HCEC 1CT (cell line): ENCODE measurements around the gene AAR2.

Source experiments
- DNase-seq: peaks from one replicate; pipeline ENCODE4 v3.0.0-alpha.2; 2017

AAR2 gene

DNA sequence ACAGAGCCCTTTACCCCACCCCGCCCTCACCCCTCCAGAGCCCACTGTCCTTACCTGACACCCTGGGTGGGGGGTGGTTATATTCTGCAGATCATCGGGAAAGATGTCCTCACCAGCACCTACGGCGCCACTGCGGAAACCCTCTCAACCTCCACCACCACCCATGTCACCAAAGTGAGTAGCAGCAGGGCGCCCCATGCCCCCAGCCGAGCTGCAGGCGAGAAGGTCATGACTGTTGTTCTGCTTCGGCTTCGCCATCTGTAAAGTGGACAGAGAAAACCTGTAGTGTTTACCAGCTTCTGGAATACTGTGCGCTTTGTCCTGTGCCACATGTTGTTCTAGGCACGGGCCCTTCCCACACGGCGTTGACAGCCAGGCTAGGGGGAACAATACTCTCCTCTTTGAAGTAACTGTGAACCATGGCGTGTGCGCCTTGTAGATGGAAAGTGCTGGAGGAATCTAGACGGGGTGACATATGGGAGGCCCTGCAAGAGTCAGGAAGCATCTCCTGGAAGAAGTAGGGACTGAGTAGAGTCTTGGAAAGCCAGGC, 16.5 kb upstream of the AAR2 start:
- DNase-seq = no peak

DNA sequence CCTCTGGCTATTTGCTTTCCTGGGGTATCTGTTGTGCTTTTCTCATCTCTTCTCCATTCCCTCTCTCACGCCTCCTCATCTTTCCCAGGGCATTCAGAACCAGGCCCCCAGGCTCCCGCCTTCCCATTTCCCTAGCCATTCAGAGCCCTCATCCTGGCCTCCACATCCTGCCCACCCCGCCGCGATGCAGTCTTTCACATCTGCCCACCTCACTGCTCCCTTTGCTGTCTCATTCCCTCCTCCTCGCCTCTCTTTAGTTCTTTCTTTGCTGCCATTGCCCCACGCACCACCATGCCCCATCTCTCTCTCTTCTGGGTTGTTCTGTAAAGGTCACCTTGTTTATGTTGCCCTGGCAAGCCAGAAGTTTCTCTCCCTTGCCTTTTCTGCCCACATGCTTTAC, 10.6 kb upstream of the AAR2 start:
- no peak for DNase-seq

DNA sequence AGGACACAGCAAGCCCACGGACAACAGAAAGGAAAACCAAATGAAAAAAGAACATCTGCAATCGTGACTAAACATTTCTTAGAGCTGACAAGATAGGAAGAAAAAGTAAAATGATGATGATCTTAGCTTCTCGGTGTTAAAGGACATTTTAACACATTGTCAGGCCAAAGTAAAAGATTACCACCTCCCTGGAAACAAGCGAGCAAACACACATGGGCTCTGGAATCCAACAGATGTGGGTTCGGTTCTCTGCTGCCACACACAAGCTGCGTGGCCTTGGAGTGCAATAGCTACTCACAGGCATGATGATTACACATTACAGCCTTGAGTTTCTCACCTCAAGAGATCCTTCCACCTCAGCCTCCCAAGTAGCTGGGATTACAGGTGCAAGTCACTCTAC, 7.5 kb upstream of the AAR2 start:
- no peak for DNase-seq

DNA sequence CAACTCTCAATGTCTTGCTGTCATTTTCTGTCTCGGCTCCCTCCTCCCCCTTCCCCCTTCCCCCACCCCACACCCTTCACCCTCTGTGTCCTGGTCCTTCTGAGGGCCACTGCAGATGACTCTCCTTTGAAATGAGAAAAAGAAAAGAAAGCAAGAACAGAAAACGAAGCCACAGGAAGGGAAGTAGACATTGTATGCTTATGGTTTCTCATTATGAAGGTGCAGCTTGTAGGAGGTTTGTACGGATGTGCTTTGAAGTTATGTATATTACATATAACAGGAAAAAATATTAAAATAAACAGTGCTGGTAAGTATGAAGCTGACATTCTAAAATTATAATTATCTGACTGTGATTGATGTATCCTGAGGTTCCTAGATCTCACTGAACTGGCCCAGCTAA, 6.3 kb upstream of the AAR2 start:
- no peak for DNase-seq

DNA sequence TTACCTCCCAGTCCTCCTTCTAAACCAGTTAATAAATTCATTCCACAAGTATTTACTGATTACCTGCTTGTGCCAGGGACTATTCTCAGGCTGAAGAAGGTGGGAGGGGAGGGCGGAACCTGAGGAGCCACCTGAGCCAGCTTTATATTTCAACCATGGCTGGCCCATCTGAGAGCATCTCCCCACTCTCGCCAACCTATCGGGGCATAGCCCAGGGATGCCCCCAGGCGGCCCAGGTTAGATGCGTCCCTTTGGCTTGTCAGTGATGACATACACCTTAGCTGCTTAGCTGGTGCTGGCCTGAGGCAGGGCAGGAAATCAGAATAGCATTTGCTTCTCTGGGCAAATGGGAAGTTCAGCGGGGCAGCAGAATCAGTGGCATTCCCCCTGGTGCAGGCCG, 4.9 kb upstream of the AAR2 start:
- DNase-seq = no peak

DNA sequence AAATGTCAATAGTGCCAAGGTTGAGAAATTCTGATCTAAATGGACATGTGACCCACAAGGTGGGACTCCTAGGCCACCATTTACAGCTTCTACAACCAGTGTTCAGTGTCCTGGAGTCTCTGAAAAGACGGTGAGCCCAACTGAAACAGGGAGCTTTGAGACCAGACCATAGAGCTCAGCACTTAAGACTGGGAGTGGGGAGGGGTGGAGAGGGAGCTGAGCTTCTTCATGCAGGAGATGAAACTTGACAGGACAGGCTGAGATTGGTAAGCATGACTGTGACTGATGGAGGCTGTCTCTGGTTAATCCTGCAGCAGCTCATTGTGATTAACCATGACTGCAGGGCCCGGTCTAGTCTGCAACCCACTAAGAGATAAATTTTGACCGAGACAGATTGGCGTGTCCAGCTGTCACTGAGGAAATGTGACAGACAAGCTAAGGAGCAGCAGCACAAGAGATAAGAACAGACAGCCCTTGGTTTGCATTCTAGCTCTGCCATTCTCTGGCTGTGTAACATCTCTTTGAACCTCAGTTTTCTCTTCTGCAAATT, 1.4 kb upstream of the AAR2 start:
- no peak for DNase-seq

DNA sequence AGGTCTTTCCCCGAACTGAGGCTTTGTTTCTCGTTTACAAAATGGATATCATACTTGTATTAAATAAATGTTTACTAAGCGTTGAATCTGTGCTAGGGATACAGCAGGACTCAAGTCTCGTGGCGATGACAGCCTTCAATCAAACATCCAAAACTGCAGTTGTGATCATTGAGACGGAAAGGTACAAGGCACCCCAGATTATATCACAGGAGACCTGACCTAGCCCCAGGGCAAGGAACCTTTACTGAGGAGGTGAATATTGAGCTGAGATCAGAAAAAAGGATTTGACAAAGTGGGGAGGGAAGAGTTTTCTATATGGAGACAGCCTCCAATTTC, 476 bp downstream of the AAR2 start:
- no peak for DNase-seq

DNA sequence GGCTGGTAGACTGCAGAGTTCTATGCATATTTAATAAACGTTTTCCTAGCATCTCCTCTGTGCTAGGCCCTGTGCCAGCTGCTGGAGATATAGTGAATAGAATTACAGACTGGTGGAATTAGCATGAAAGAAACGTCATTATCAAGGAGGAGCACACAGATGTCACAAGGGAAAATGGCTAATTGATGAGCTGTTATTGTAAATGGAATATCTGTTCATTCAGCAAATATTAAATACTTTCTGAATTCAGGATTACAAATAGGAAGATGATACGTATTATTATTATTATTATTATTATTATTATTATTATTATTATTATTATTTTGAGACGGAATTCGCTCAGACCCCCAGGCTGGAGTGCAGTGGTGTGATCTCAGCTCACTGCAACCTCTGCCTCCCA, 1.2 kb downstream of the AAR2 start:
- DNase-seq = no peak

DNA sequence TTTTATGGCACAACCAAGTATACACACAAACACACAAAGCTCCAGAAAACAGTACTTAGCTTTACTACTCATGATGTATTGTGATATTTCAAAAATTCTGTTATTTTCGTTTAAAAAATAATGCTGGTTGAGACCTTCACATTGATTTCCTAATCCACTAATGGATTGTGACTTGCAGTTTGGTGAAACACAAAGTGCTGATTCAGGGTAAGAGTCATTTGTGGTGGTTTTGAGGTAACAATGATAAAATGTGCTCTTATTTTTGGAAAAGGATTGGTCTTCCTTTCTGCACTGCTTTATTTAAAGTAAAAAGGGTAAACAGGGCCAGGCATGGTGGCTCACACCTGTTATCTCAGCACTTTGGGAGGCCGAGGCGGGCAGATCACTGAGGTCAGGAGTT, 1.9 kb downstream of the AAR2 start:
- DNase-seq = no peak

DNA sequence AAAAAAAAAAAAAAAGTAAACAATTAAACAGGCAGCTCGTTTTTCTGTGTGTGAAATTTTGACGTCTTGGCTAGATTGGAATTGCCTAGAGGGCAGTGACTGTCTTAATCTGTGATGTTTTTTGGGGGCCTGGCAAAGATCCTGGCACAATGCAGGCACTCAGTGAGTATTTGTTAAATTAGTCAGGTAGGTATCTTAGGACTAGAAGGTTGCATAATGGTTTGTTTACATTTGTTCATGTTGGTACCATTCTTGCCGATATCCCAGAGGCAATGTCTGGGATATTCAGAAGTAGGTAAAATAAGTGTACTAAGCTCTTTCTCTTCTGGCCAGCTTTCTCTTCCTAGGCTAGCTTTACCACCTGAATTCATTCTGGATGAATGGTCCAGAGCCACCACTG, 2.5 kb downstream of the AAR2 start:
- no peak for DNase-seq

DNA sequence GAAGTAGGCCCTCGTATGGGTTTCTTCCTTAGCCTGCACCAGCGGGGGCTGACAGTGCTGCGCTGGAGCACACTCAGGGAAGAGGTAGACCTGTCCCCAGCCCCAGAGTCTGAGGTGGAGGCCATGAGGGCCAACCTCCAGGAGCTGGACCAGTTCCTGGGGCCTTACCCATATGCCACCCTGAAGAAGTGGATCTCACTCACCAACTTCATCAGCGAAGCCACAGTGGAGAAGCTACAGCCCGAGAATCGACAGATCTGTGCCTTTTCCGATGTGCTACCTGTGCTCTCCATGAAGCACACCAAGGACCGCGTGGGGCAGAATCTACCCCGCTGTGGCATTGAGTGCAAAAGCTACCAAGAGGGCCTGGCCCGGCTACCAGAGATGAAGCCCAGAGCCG, 3.8 kb downstream of the AAR2 start:
- DNase-seq = no peak

DNA sequence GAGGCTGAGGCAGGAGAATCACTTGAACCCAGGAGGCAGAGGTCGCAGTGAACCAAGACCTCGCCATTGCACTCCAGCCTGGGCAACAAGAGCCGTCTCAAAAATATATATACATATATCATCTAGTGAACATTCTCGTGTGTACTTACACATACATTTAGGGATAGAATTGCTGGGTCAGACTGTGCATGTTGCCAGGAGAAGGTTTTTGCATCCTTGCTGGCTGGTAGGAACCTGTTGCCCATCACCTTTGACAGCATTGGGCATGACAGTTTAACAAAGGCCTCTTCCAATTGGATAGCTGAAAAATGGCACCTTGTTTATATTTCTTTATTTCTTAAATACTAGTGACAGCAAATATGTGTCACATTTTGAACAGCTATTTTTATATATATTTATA, 5.4 kb downstream of the AAR2 start:
- no peak for DNase-seq

DNA sequence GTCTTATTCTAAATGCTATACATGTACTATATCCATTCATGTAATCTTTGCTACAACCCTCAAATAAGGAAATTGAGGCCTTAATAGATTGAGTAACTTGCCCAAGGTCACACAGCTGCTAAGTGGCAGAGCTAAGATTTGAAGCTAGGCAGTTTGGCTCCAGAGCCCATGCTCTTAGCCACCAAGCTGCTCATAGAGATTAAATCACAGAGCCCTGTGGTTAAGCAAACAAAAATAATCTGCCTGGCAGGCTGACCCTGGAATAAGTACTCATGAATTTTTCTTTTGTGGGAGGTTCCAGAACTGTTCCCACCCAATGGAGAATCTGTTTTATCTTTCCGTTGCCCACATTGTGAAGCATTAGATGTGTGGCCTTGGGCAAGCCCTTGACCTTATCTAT, 7.4 kb downstream of the AAR2 start:
- DNase-seq = no peak

DNA sequence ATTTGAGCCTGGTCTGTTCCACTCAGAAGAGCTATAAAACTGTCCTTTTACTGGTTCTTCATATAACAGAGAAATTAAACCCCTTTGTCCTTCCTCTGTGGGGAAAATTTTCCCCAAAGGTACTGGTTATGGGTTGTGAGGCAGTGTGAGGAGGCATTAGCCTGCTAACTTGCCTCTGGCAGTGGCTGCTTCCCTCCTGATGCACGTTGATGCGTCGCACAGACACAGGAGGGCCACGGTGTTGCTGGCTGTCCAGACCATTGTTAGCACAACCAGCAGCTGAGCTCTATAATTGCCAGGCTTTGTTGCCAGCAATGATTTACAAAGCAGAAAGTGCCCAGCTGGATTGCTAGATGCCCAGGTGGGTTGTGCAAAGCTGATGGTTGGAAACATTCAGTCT, 10.1 kb downstream of the AAR2 start:
- DNase-seq = no peak

DNA sequence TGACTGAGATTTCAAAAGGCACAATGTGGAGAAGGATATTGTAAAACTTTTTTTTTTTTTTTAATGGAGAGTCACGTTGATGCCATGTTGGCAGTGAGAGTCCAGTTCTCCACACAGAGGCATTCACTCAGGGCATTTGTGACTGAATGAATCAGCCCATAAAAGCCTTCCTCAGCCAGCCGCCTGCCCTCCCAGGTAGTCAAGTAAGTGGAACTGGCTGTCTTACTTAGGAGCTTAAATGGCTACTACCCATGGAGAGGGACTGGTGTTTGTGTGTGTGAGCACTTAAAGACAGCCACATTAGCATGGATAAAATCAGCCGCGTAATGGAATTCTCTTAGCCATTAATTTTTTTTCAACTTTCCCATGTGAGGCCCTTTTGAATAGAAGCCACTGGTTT, 12.6 kb downstream of the AAR2 start:
- DNase-seq = no peak

DNA sequence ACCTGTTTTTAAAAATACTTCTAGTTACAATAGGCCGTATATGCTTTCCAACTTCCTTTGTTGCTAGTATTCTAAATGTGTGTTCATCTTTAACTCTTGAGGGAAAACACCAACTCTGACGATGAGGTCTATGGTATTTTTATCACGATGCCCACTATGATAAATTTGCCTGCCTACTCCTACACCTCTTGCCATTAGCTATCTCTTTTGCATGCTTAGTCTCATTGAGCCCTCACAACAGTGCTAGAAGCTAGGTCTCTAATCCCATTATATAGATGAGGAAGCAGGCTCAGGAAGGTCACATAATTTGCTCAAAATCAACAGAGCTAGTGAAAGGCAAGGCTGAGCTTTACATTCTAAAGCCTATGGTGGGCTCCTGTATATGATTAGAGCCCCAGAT, 13.2 kb downstream of the AAR2 start:
- DNase-seq = no peak

DNA sequence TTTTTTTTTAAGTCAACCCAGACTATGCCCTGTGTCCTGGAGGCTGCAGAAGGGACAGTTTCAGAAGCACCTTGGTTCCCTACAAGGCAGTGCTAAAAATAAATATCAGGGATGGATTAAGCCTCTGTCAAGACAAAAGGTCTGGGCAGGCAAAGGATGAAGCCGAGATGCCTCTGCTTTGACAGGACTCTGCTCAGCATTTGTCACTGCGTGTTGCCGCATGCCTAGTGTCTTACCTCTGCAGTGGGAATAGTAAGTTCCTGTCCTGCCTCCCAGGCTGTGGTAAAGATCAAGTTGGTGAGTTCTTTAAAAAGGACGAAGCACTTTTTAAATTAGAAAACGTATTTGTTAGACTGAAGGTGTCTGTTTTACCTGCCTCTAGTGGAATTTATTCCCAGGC, 15.1 kb downstream of the AAR2 start:
- no peak for DNase-seq

DNA sequence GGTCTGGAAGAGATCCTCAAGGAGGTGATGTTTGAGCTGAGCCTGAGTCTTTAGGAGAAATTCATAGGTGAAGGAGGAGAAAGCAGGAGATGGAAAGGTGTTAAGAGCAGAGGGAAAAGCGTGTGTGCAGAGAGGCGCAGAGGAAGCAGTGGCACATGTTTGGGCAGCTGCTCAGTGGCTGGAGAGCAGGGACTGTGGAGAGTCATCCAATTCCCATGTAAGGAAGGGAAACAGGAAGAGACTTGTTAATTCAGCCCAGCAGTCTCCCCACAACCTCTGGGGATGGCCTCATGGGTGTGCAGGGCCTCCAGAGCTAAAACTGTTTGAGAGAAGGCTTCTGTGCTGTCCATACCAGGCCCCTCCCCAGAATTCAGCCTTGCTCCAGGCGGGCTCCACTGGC, 16.2 kb downstream of the AAR2 start:
- no peak for DNase-seq

DNA sequence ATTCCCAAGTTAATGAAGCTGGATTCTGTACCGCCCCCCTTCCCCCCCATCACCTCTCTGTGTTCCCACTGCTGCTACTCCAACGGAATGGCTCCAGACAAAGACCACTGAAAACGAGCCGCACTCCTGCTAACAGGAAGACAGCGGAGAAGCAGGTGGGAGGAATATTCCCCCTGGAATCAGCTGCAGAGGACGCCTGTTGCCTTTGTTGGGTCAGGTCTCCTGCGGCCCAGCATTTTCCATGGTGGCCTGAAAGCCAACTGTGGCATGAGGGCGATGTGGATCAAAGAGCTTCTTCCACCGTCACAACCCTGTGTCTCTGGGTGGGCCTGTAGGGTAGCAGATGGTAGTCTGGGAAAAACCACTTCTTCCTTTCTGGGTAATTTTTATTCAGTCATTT, 16.8 kb downstream of the AAR2 start:
- no peak for DNase-seq

DNA sequence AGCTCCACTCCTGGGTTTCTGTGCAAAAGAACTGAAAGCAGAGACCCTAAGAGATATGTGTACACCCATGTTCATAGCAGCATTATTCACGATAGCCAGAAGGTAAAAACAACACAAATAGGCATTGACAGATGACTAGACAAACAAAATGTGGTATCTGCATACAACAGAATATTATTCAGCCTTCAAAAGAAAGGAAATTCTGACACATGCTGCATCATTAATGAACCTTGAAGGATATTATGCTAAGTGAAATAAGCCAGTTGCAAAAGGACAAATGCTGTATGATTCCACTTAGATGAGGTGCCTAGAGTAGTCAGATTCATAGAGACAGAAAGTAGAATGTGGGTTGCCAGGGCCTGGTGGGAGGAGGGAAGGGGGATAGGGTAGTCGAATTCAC, 17.8 kb downstream of the AAR2 start:
- no peak for DNase-seq

DNA sequence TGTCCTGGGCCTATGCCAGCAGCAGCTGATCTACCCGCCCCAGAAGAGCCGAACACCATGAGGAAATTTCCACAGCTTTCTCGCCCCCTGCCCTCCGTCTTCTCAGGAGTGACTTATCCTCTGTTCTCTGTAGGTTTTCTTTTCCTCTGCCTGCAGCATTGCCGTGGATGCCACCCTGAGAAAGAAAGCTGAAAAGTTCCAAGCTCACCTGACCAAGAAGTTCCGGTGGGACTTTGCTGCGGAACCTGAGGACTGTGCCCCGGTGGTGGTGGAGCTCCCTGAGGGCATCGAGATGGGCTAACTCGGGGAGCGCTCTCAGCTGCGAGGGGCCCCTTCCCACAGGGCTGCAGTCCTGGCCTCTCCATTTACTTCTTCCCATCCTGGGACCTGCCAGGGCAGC, 19.2 kb downstream of the AAR2 start:
- DNase-seq = no peak

DNA sequence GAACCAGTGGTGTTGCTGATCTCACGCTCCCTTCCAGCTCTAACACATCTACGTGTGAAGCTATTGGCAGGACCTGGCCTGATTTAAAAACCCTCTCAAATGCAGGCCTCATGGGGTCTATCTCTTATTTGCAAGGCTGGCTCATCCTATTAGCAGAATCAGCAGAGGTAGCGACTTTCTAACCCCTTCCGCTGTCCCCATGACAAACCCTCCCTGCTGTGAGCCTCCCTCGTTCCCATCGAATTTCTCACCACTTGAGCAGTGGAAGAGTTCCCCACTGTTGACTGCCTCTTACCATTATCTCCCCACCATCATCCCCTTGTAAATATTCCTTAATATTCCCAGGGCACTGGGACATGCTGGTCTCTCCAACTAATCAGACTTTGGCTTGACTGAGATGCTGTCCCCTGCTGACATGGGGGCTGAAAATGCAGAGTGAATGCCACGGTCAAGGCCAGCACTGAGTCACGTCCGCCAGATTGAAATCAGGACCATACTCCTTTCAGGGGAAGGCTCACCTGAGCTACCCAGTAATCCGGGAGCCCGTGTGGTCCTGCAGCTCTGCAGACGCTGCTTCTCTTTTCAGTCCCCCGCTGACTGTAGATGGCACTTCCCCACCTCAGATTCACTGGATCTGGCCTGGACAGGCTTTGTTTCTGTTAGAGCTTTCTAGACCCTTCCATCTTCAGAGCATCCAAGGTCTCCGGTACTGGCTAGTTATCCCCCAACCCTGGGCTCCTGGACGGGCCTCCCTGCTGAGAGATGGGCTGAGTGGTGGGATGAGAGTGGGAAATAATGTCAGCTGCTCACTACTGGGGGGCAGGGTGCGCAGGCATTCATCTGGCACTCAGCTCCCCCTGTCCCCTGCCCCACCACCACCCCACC, 23.1 kb downstream of the AAR2 start:
- no peak for DNase-seq

DNA sequence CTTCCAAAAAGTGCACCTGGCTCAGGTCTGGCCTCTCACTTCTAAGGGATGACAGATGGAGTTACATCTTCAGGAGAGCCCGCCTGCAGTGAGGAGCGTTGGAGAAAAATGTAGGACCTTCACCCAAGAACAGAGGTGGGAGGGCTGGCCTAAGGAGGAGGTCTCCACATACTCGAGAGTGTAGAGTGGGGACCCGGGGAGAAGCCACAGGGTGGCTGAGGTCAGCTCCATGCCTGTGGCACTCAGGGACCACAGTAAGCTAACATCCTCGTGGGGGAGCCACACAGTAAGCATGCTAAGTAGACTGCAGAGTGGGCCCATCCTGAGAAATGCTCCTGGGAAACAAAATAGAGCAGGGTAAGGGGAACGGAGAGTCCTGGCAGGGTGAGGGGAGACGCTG, 24.0 kb downstream of the AAR2 start:
- DNase-seq = no peak

DNA sequence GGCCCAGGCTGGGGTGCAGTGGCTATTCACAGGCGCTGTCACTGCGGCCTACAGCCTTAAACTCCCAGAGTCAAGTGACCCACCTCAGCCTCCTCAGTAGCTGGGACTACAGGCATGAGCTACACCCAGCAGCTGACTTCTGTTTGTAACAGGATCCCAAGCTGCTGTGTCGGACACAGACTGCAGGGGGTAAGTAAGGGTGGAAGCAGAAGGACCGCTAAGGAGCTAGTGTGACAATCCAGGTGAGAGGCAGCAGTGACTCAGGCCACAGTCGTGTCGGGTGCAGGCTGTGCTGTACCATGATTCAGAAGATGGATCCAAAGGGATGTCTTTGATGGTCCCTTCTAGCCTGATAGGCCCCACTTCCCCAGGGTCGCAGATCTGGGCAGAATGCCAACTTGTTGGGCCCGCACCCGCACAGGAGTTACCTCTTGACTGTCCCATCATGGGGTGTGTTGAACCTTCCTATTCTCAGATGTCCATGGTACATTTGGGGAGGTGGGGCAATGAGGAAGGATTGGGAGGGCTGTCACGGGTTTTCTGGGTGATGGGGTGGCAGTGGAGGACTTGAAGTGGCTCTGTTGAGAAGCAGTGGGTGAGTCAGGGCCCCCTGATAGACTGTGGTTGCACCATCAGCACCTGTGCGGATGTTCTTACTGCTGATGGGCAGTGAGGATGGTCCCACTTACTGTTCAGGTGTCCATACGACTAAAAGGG, 25.3 kb downstream of the AAR2 start:
- no peak for DNase-seq
